WTC11 (cell line): Measurements from ENCODE around the gene AGER. TPM values are rescaled to one million over a fixed set of nuclear protein-coding genes. Genes with fewer than 3 reads are reported as not detected.

ENCODE experiments used
- ATAC-seq: fragments of 200-7000 bp; cut with Tn5 transposase; 2 replicates; pipeline ENCODE4 v1.10.0; 2021; ENCODE audit warnings: mild to moderate bottlenecking, moderate library complexity
- CTCF ChIA-PET: fragments of 300-600 bp; sonication (Branson Sonifier 250); formaldehyde crosslinking; loops from one replicate; lab custom pipeline; 2021; ENCODE audit warnings: antibody characterized with exemption; lab: Charles Lee
- POLR2A ChIA-PET: fragments of 350-600 bp; sonication (Branson Sonifier 250); formaldehyde crosslinking; loops from one replicate; lab custom pipeline; 2021; ENCODE audit warnings: antibody characterized with exemption; lab: Charles Lee
- DNase-seq: peaks from one replicate; pipeline ENCODE4 v3.0.0; 2021; ENCODE audit warnings: low spot score
- H3K27ac Mint-ChIP-seq: 2 replicates; pipeline ENCODE4 v1.8.0; 2021; ENCODE audit warnings: mixed read lengths
- H3K27me3 Mint-ChIP-seq: 2 replicates; pipeline ENCODE4 v1.8.0; 2021; ENCODE audit warnings: low read depth, mild to moderate bottlenecking, moderate library complexity, mixed read lengths
- H3K36me3 Mint-ChIP-seq: 2 replicates; pipeline ENCODE4 v1.8.0; 2021; ENCODE audit warnings: mixed read lengths
- H3K4me1 Mint-ChIP-seq: 2 replicates; pipeline ENCODE4 v1.8.0; 2022; ENCODE audit warnings: mixed read lengths
- H3K4me3 Mint-ChIP-seq: 2 replicates; pipeline ENCODE4 v1.8.0; 2021; ENCODE audit warnings: mild to moderate bottlenecking, moderate library complexity, mixed read lengths
- H3K9me3 Mint-ChIP-seq: 2 replicates; pipeline ENCODE4 v1.8.0; 2021; ENCODE audit warnings: mixed read lengths
- AR ChIP-seq: fragments of 250-450 bp; sonication (Bioruptor Pico); IDR thresholded peaks from 2 replicates; pipeline ENCODE4 v1.9.0; 2021; ENCODE audit warnings: mild to moderate bottlenecking
- CREB1 ChIP-seq: sonication (generic); formaldehyde crosslinking; IDR thresholded peaks from 2 replicates; pipeline ENCODE4 v1.8.0; 2023; ENCODE audit warnings: mild to moderate bottlenecking, missing genetic modification reagents
- IRF1 ChIP-seq: sonication (generic); formaldehyde crosslinking; IDR thresholded peaks from 2 replicates; pipeline ENCODE4 v1.8.0; 2023; ENCODE audit warnings: missing genetic modification reagents
- KAT7 ChIP-seq: sonication (generic); formaldehyde crosslinking; IDR thresholded peaks from 2 replicates; pipeline ENCODE4 v1.8.1; 2023; ENCODE audit warnings: missing genetic modification reagents, mild to moderate bottlenecking, borderline replicate concordance
- OVOL2 ChIP-seq: fragments of 250-450 bp; sonication (Bioruptor Pico); IDR thresholded peaks from 2 replicates; pipeline ENCODE4 v1.9.0; 2021; ENCODE audit warnings: mild to moderate bottlenecking, borderline replicate concordance
- PRRX2 ChIP-seq: fragments of 250-450 bp; sonication (Bioruptor Pico); IDR thresholded peaks from 2 replicates; pipeline ENCODE4 v1.8.0; 2021; ENCODE audit warnings: mild to moderate bottlenecking
- SOX15 ChIP-seq: fragments of 250-450 bp; sonication (Bioruptor Pico); IDR thresholded peaks from 2 replicates; pipeline ENCODE4 v1.9.0; 2021; ENCODE audit warnings: mild to moderate bottlenecking
- TCF7 ChIP-seq: sonication (generic); formaldehyde crosslinking; IDR thresholded peaks from 2 replicates; pipeline ENCODE4 v1.8.0; 2022; ENCODE audit warnings: mild to moderate bottlenecking, low read depth, missing genetic modification reagents, moderate library complexity
- ZBTB21 ChIP-seq: sonication (generic); formaldehyde crosslinking; IDR thresholded peaks from 2 replicates; pipeline ENCODE4 v1.8.1; 2023; ENCODE audit warnings: mild to moderate bottlenecking, missing genetic modification reagents, borderline replicate concordance
- ZNF138 ChIP-seq: sonication (generic); formaldehyde crosslinking; conservative IDR thresholded peaks from 2 replicates; pipeline ENCODE4 v1.8.1; 2022; ENCODE audit warnings: mild to moderate bottlenecking, moderate library complexity, missing genetic modification reagents
- ZNF232 ChIP-seq: sonication (generic); formaldehyde crosslinking; IDR thresholded peaks from 2 replicates; pipeline ENCODE4 v1.8.0; 2022; ENCODE audit warnings: mild to moderate bottlenecking, missing genetic modification reagents
- total RNA-seq: library from RNA; stranded (reverse); gene quantifications from 3 replicates; pipeline ENCODE4 v1.2.3, GENCODE V29; 2021
- TF ChIP-seq, protein P1 (sequence below): sonication (generic); formaldehyde crosslinking; IDR thresholded peaks from 2 replicates; pipeline ENCODE4 v1.8.1; 2023; ENCODE audit warnings: mild to moderate bottlenecking, moderate library complexity, missing genetic modification reagents
- TF ChIP-seq, protein P2 (sequence below): fragments of 250-450 bp; sonication (Bioruptor Pico); IDR thresholded peaks from 2 replicates; pipeline ENCODE4 v2.1.2; 2022; ENCODE audit warnings: mild to moderate bottlenecking, moderate library complexity
- TF ChIP-seq, protein P3 (sequence below): fragments of 200-600 bp; IDR thresholded peaks from 2 replicates; pipeline ENCODE4 v1.8.0; 2022; ENCODE audit warnings: antibody characterized with exemption

The AGER gene
- total RNA-seq, 1 experiment from 2014 or later, result 18.1 TPM

DNA sequence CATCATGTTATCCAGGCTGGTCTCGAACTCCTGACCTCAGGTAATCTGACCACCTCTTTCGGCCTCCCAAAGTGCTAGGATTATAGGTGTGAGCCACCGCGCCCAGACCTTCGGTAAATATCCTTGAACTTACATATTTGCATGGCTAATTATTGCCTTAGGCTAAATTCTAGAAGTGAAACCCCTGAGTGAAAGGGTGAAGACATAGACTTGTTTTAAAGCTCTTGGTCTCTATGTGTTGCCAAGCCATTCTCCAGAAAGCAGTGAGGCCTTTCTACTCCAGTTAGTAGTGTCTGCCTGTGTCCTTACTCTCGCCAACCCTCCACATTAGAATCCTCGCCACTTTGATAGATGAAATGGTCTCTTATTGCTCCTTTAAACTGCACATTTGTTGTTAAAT, 42.4 kb upstream of the AGER start (continued):
- TF ChIP-seq AR (no peak), OVOL2 (CRISPR knock-in tag) (no peak), CREB1 (CRISPR knock-in tag) (no peak), KAT7 (CRISPR knock-in tag) (no peak), SOX15 (CRISPR knock-in tag) (no peak), TCF7 (CRISPR knock-in tag) (no peak), ZNF138 (CRISPR knock-in tag) (no peak), ZNF232 (CRISPR knock-in tag) (no peak)
- TF ChIP-seq, protein P1, sequence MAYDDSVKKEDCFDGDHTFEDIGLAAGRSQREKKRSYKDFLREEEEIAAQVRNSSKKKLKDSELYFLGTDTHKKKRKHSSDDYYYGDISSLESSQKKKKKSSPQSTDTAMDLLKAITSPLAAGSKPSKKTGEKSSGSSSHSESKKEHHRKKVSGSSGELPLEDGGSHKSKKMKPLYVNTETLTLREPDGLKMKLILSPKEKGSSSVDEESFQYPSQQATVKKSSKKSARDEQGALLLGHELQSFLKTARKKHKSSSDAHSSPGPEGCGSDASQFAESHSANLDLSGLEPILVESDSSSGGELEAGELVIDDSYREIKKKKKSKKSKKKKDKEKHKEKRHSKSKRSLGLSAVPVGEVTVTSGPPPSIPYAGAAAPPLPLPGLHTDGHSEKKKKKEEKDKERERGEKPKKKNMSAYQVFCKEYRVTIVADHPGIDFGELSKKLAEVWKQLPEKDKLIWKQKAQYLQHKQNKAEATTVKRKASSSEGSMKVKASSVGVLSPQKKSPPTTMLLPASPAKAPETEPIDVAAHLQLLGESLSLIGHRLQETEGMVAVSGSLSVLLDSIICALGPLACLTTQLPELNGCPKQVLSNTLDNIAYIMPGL (CRISPR knock-in tag), result no peak
- TF ChIP-seq, protein P2, sequence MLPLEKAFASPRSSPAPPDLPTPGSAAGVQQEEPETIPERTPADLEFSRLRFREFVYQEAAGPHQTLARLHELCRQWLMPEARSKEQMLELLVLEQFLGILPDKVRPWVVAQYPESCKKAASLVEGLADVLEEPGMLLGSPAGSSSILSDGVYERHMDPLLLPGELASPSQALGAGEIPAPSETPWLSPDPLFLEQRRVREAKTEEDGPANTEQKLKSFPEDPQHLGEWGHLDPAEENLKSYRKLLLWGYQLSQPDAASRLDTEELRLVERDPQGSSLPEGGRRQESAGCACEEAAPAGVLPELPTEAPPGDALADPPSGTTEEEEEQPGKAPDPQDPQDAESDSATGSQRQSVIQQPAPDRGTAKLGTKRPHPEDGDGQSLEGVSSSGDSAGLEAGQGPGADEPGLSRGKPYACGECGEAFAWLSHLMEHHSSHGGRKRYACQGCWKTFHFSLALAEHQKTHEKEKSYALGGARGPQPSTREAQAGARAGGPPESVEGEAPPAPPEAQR (CRISPR knock-in tag), result no peak

DNA sequence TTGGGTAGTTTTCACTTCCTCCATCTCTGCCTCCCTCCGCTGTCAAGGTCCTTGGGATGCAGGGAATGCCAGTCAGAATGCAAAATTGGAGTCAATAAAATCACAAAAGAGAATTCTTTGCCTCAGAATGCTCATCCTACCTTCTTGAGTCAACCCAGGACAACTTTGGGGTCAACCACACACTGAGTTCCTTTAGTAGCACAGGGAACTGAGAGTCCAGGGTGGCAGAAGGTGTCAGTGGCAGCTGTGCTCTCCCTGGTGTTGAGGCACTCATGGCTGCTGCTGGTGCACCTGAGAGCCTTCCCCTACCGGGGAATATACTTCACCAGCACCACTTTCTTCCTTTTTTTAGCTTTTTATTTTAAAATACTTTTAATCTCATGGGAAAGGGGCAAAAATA, 40.6 kb upstream of the AGER start:
- no peak for TF ChIP-seq ZBTB21 (CRISPR knock-in tag)
- no peak for TF ChIP-seq IRF1 (CRISPR knock-in tag)
- Mint-ChIP-seq H3K4me3 (no peak overlapping the region), H3K27me3 (peaks cover 2% of the 10 kb centered on the region), H3K36me3 (no peaks in the 10 kb centered on the region), H3K4me1 (peaks cover 15% of the 10 kb centered on the region), H3K9me3 (no peaks in the 10 kb centered on the region), H3K27ac (no peak overlapping the region)
- ChIA-PET CTCF (no interaction called here), POLR2A (no interaction called here)
- no peak for DNase-seq
- ATAC-seq, result no peak

DNA sequence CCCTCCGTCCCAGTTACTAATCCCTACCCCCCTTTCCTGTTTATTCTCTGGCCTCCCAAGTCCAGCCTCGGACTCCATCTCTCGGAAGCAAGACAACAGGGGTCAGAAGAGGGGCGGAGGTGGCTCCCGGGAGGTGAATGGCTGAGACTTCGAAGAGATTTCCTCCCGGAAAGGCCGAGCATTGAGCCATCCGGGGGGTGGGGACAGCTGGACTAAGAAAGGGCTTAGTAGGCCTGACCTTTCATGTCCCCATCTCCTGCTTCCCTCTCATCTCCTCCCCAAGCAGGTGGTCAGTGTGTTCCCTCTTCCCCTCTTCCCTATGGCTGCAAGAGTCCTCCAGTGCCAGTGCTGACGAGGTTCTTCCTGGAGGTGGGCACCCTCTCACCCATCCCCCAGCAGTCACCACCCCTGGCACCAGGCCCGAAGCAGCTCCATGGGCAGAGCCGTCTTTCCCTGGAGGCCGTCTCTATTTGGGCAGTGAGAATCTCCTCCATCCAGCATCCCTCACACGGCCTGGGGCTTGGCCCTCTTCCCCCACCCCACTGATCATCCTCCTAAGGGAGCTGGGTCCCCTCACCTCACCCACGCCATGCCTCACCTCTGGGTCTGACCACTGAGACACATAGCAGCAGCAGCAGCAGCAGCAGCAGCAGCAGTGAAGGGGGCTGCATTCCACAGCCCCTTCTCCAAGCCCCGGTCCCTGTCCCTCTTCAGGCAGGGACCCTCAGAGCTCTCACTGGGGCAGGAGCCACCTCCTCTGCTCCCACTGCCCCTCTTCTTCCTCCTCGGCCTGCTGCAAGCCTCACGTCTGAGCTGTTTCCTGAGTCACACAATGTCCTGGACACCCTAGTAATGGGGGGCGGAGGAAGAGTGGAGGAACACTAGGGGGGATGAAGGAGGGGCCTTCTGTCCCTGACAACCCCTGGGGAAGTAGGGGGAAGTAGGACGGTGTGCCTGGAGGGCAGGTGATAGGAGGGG, 39.5 kb upstream of the AGER start, which contains the start of gene NOTCH4:
Gene NOTCH4 (minus strand): TSS at position 810 of the 978 bp plus-strand sequence. CDS start 139 bp downstream, at position 671.
- no peaks in the 10 kb centered on the region; the same call in 1 of the 2 replicates for H3K27me3 Mint-ChIP-seq
- H3K4me3 Mint-ChIP-seq, result no peak within 1 kb of the TSS
- no peaks in the 10 kb centered on the region for H3K9me3 Mint-ChIP-seq
- ATAC-seq (no peak), DNase-seq (no peak)
- H3K4me1 Mint-ChIP-seq, result peaks cover 15% of the 10 kb centered on the region
- ChIA-PET POLR2A (interaction anchor here (0.6 kb wide), 1 partner anchor 13 kb away, joined by 4 read pairs; no protein-coding TSS in a partner anchor), CTCF (interaction anchor here (0.6 kb wide), 1 partner anchor 14 kb away, joined by 4 read pairs; no protein-coding TSS in a partner anchor)
- H3K27ac Mint-ChIP-seq, result no peak within 1 kb of the TSS
- TF ChIP-seq PRRX2, result no peak
- TF ChIP-seq, protein P3, sequence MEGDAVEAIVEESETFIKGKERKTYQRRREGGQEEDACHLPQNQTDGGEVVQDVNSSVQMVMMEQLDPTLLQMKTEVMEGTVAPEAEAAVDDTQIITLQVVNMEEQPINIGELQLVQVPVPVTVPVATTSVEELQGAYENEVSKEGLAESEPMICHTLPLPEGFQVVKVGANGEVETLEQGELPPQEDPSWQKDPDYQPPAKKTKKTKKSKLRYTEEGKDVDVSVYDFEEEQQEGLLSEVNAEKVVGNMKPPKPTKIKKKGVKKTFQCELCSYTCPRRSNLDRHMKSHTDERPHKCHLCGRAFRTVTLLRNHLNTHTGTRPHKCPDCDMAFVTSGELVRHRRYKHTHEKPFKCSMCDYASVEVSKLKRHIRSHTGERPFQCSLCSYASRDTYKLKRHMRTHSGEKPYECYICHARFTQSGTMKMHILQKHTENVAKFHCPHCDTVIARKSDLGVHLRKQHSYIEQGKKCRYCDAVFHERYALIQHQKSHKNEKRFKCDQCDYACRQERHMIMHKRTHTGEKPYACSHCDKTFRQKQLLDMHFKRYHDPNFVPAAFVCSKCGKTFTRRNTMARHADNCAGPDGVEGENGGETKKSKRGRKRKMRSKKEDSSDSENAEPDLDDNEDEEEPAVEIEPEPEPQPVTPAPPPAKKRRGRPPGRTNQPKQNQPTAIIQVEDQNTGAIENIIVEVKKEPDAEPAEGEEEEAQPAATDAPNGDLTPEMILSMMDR, result no peak
- H3K36me3 Mint-ChIP-seq, result no peaks in the 10 kb centered on the region
